ENCODE results near the gene ACAP3.

Gene ACAP3

GRCh38 chr1:1254667-1254998 is 53.1 kb downstream of the ACAP3 start:
- Histone ChIP-seq H3K27me3 (ENCODE audit: insufficient read depth, poor library complexity, severe bottlenecking) (no peaks in the 10 kb centered on the region), H3K4me3 (replicated peaks; ENCODE audit: insufficient read depth, low read length) (no peak overlapping the region), H3K27ac (replicated peaks) (no peak overlapping the region)
- DNase-seq (ENCODE audit: low read depth in 1 of 2, low spot score in 1 of 2) = no peak
- TF ChIP-seq GABPA (IDR thresholded peaks at IDR 0.05; ENCODE audit: low read depth) (no peak), SPI1 (IDR thresholded peaks at IDR 0.05; ENCODE audit: borderline replicate concordance, low read depth) (no peak)
- TF ChIP-seq, protein P1, sequence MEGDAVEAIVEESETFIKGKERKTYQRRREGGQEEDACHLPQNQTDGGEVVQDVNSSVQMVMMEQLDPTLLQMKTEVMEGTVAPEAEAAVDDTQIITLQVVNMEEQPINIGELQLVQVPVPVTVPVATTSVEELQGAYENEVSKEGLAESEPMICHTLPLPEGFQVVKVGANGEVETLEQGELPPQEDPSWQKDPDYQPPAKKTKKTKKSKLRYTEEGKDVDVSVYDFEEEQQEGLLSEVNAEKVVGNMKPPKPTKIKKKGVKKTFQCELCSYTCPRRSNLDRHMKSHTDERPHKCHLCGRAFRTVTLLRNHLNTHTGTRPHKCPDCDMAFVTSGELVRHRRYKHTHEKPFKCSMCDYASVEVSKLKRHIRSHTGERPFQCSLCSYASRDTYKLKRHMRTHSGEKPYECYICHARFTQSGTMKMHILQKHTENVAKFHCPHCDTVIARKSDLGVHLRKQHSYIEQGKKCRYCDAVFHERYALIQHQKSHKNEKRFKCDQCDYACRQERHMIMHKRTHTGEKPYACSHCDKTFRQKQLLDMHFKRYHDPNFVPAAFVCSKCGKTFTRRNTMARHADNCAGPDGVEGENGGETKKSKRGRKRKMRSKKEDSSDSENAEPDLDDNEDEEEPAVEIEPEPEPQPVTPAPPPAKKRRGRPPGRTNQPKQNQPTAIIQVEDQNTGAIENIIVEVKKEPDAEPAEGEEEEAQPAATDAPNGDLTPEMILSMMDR (IDR thresholded peaks at IDR 0.05; ENCODE audit: insufficient read depth, low read length) = no peak

GRCh38 chr1:1253972-1254666 is 53.6 kb downstream of the ACAP3 start:
- TF ChIP-seq POLR2AphosphoS5 (IDR thresholded peaks at IDR 0.05; ENCODE audit: low read depth) (no peak), SPI1 (IDR thresholded peaks at IDR 0.05; ENCODE audit: borderline replicate concordance, low read depth) (no peak), REST (IDR thresholded peaks at IDR 0.05; ENCODE audit: insufficient replicate concordance, low read depth) (no peak), GABPA (IDR thresholded peaks at IDR 0.05; ENCODE audit: low read depth) (no peak)
- TF ChIP-seq, protein P1 (IDR thresholded peaks at IDR 0.05; ENCODE audit: insufficient read depth, low read length) = no peak
- DNase-seq (ENCODE audit: low read depth in 1 of 2, low spot score in 1 of 2) = no peak
- no peaks in the 10 kb centered on the region for H3K27me3 ChIP-seq (ENCODE audit: insufficient read depth, poor library complexity, severe bottlenecking)
- H3K4me3 ChIP-seq (replicated peaks; ENCODE audit: insufficient read depth, low read length) = no peak overlapping the region
- H3K27ac ChIP-seq (replicated peaks) = no peak overlapping the region

- H3K27ac ChIP-seq (replicated peaks) = no peak overlapping the region
- DNase-seq (ENCODE audit: low read depth in 1 of 2, low spot score in 1 of 2) = no peak
- no peak overlapping the region for H3K4me3 ChIP-seq (replicated peaks; ENCODE audit: insufficient read depth, low read length)
- no peak for TF ChIP-seq POLR2AphosphoS5 (IDR thresholded peaks at IDR 0.05; ENCODE audit: low read depth)
- TF ChIP-seq SPI1 (IDR thresholded peaks at IDR 0.05; ENCODE audit: borderline replicate concordance, low read depth) = no peak
- no peak for TF ChIP-seq GABPA (IDR thresholded peaks at IDR 0.05; ENCODE audit: low read depth)
- TF ChIP-seq REST (IDR thresholded peaks at IDR 0.05; ENCODE audit: insufficient replicate concordance, low read depth) = no peak
- TF ChIP-seq, protein P1 (IDR thresholded peaks at IDR 0.05; ENCODE audit: insufficient read depth, low read length) = no peak
- no peaks in the 10 kb centered on the region for H3K27me3 ChIP-seq (ENCODE audit: insufficient read depth, poor library complexity, severe bottlenecking)
Measured at GRCh38 chr1:1253314-1253713, 54.4 kb downstream of the ACAP3 start.

GRCh38 chr1:1250786-1251284 is 56.9 kb downstream of the ACAP3 start:
- no peak for DNase-seq (ENCODE audit: low read depth in 1 of 2, low spot score in 1 of 2)
- peaks cover 10% of the 10 kb centered on the region for H3K27me3 ChIP-seq (ENCODE audit: insufficient read depth, poor library complexity, severe bottlenecking)
- H3K27ac ChIP-seq (replicated peaks) = no peak overlapping the region
- TF ChIP-seq GABPA (IDR thresholded peaks at IDR 0.05; ENCODE audit: low read depth) (no peak), POLR2AphosphoS5 (IDR thresholded peaks at IDR 0.05; ENCODE audit: low read depth) (no peak), REST (IDR thresholded peaks at IDR 0.05; ENCODE audit: insufficient replicate concordance, low read depth) (no peak), SPI1 (IDR thresholded peaks at IDR 0.05; ENCODE audit: borderline replicate concordance, low read depth) (no peak)
- TF ChIP-seq, protein P1 (IDR thresholded peaks at IDR 0.05; ENCODE audit: insufficient read depth, low read length) = no peak
- H3K4me3 ChIP-seq (replicated peaks; ENCODE audit: insufficient read depth, low read length) = no peak overlapping the region

Data from HL-60 (cell line).